Measurements from ENCODE around the gene ZDHHC8.

ZDHHC8 gene

GRCh38 chr22:20131597-20131858 lies at the start of gene ZDHHC8:
TSS of gene ZDHHC8 (plus strand) at chr22:20131804. CDS start at chr22:20131948, 144 bp downstream.
- Mint-ChIP-seq H3K27ac (ENCODE audit: low read depth) (no peak within 1 kb of the TSS), H3K27me3 (no peaks in the 10 kb centered on the region), H3K4me3 (peak within 1 kb of the TSS; percentile 68), H3K36me3 (ENCODE audit: insufficient read depth) (peaks cover 11% of the 10 kb centered on the region), H3K9me3 (no peaks in the 10 kb centered on the region), H3K4me1 (peaks cover 33% of the 10 kb centered on the region)
- DNase-seq (ENCODE audit: low spot score in 2 of 2) (no peak), ATAC-seq (replicated peaks; ENCODE audit: extremely low read depth, poor library complexity, severe bottlenecking) (peak; percentile 80)

- Mint-ChIP-seq H3K36me3 (ENCODE audit: insufficient read depth) (peaks cover 23% of the 10 kb centered on the region), H3K27ac (ENCODE audit: low read depth) (peak overlapping the region; percentile 26), H3K4me1 (peaks cover 71% of the 10 kb centered on the region), H3K4me3 (peak overlapping the region; percentile 40), H3K9me3 (no peaks in the 10 kb centered on the region), H3K27me3 (no peaks in the 10 kb centered on the region)
- DNase-seq (ENCODE audit: low spot score in 2 of 2) (no peak), ATAC-seq (replicated peaks; ENCODE audit: extremely low read depth, poor library complexity, severe bottlenecking) (no peak)
Measured at GRCh38 chr22:20083157-20083890, 48.3 kb upstream of the ZDHHC8 start.

- Mint-ChIP-seq H3K4me1 (peaks cover 78% of the 10 kb centered on the region), H3K36me3 (ENCODE audit: insufficient read depth) (peaks cover 27% of the 10 kb centered on the region), H3K27ac (ENCODE audit: low read depth) (peak overlapping the region; percentile 83), H3K4me3 (no peak overlapping the region), H3K27me3 (no peaks in the 10 kb centered on the region), H3K9me3 (no peaks in the 10 kb centered on the region)
- no peak for ATAC-seq (replicated peaks; ENCODE audit: extremely low read depth, poor library complexity, severe bottlenecking)
- no peak for DNase-seq (ENCODE audit: low spot score in 2 of 2)
Measured at GRCh38 chr22:20083891-20084546, 47.6 kb upstream of the ZDHHC8 start.

- peaks cover 86% of the 10 kb centered on the region for H3K4me1 Mint-ChIP-seq
- H3K4me3 Mint-ChIP-seq, result no peak overlapping the region
- peaks cover 32% of the 10 kb centered on the region for H3K36me3 Mint-ChIP-seq (ENCODE audit: insufficient read depth)
- peak overlapping the region; percentile 83 for H3K27ac Mint-ChIP-seq (ENCODE audit: low read depth)
- DNase-seq (ENCODE audit: low spot score in 2 of 2) (no peak), ATAC-seq (replicated peaks; ENCODE audit: extremely low read depth, poor library complexity, severe bottlenecking) (no peak)
- no peaks in the 10 kb centered on the region for H3K27me3 Mint-ChIP-seq
- no peaks in the 10 kb centered on the region for H3K9me3 Mint-ChIP-seq
Measured at GRCh38 chr22:20084547-20085413, 46.8 kb upstream of the ZDHHC8 start.

GRCh38 chr22:20085651-20086050 lies 46.0 kb upstream of the ZDHHC8 start:
- H3K4me3 Mint-ChIP-seq, result no peak overlapping the region
- peak overlapping the region; percentile 25 for H3K27ac Mint-ChIP-seq (ENCODE audit: low read depth)
- no peaks in the 10 kb centered on the region for H3K9me3 Mint-ChIP-seq
- ATAC-seq (replicated peaks; ENCODE audit: extremely low read depth, poor library complexity, severe bottlenecking) (no peak), DNase-seq (ENCODE audit: low spot score in 2 of 2) (no peak)
- peaks cover 94% of the 10 kb centered on the region for H3K4me1 Mint-ChIP-seq
- no peaks in the 10 kb centered on the region for H3K27me3 Mint-ChIP-seq
- peaks cover 38% of the 10 kb centered on the region for H3K36me3 Mint-ChIP-seq (ENCODE audit: insufficient read depth)

- peaks cover 42% of the 10 kb centered on the region for H3K36me3 Mint-ChIP-seq (ENCODE audit: insufficient read depth)
- ATAC-seq (replicated peaks; ENCODE audit: extremely low read depth, poor library complexity, severe bottlenecking) (no peak), DNase-seq (ENCODE audit: low spot score in 2 of 2) (no peak)
- H3K4me1 Mint-ChIP-seq, result peaks cover 94% of the 10 kb centered on the region
- no peaks in the 10 kb centered on the region for H3K9me3 Mint-ChIP-seq
- no peaks in the 10 kb centered on the region for H3K27me3 Mint-ChIP-seq
- peak overlapping the region; percentile 25 for H3K27ac Mint-ChIP-seq (ENCODE audit: low read depth)
- H3K4me3 Mint-ChIP-seq, result peak overlapping the region; percentile 78
Measured at GRCh38 chr22:20086101-20086599, 45.5 kb upstream of the ZDHHC8 start.

- Mint-ChIP-seq H3K4me1 (peaks cover 94% of the 10 kb centered on the region), H3K4me3 (peak overlapping the region; percentile 78), H3K27ac (ENCODE audit: low read depth) (no peak overlapping the region), H3K36me3 (ENCODE audit: insufficient read depth) (peaks cover 44% of the 10 kb centered on the region), H3K27me3 (no peaks in the 10 kb centered on the region), H3K9me3 (no peaks in the 10 kb centered on the region)
- ATAC-seq (replicated peaks; ENCODE audit: extremely low read depth, poor library complexity, severe bottlenecking) (no peak), DNase-seq (ENCODE audit: low spot score in 2 of 2) (no peak)
Measured at GRCh38 chr22:20086763-20087162, 44.8 kb upstream of the ZDHHC8 start.

GRCh38 chr22:20087319-20088262 lies 44.0 kb upstream of the ZDHHC8 start:
- peak overlapping the region; percentile 77 for H3K27ac Mint-ChIP-seq (ENCODE audit: low read depth)
- DNase-seq (ENCODE audit: low spot score in 2 of 2), result peak in 1 of 2 donors; percentile 44
- H3K27me3 Mint-ChIP-seq, result no peaks in the 10 kb centered on the region
- H3K36me3 Mint-ChIP-seq (ENCODE audit: insufficient read depth), result peaks cover 50% of the 10 kb centered on the region
- peak; percentile 63 for ATAC-seq (replicated peaks; ENCODE audit: extremely low read depth, poor library complexity, severe bottlenecking)
- no peaks in the 10 kb centered on the region for H3K9me3 Mint-ChIP-seq
- peaks cover 97% of the 10 kb centered on the region for H3K4me1 Mint-ChIP-seq
- peak overlapping the region; percentile 78 for H3K4me3 Mint-ChIP-seq

- Mint-ChIP-seq H3K27ac (ENCODE audit: low read depth) (peak overlapping the region; percentile 77), H3K36me3 (ENCODE audit: insufficient read depth) (peaks cover 55% of the 10 kb centered on the region)
Measured at GRCh38 chr22:20088263-20088648, 43.3 kb upstream of the ZDHHC8 start.

GRCh38 chr22:20089226-20089976 lies 42.2 kb upstream of the ZDHHC8 start:
- Mint-ChIP-seq H3K27ac (ENCODE audit: low read depth) (peak overlapping the region; percentile 71), H3K4me1 (peaks cover 86% of the 10 kb centered on the region), H3K27me3 (no peaks in the 10 kb centered on the region), H3K36me3 (ENCODE audit: insufficient read depth) (peaks cover 62% of the 10 kb centered on the region), H3K4me3 (peak overlapping the region; percentile 74), H3K9me3 (no peaks in the 10 kb centered on the region)
- no peak for DNase-seq (ENCODE audit: low spot score in 2 of 2)
- no peak for ATAC-seq (replicated peaks; ENCODE audit: extremely low read depth, poor library complexity, severe bottlenecking)

More at GRCh38 chr22:20088263-20088648, 43.3 kb upstream of the ZDHHC8 start:
- peak overlapping the region; percentile 78 for H3K4me3 Mint-ChIP-seq
- peaks cover 91% of the 10 kb centered on the region for H3K4me1 Mint-ChIP-seq
- no peak for DNase-seq (ENCODE audit: low spot score in 2 of 2)
- H3K9me3 Mint-ChIP-seq, result no peaks in the 10 kb centered on the region
- no peak for ATAC-seq (replicated peaks; ENCODE audit: extremely low read depth, poor library complexity, severe bottlenecking)
- H3K27me3 Mint-ChIP-seq, result no peaks in the 10 kb centered on the region

GRCh38 chr22:20089977-20090729 lies 41.5 kb upstream of the ZDHHC8 start:
- H3K4me1 Mint-ChIP-seq, result peaks cover 78% of the 10 kb centered on the region
- H3K9me3 Mint-ChIP-seq, result no peaks in the 10 kb centered on the region
- H3K36me3 Mint-ChIP-seq (ENCODE audit: insufficient read depth), result peaks cover 62% of the 10 kb centered on the region
- peak overlapping the region; percentile 74 for H3K4me3 Mint-ChIP-seq
- no peaks in the 10 kb centered on the region for H3K27me3 Mint-ChIP-seq
- ATAC-seq (replicated peaks; ENCODE audit: extremely low read depth, poor library complexity, severe bottlenecking) (no peak), DNase-seq (ENCODE audit: low spot score in 2 of 2) (no peak)
- H3K27ac Mint-ChIP-seq (ENCODE audit: low read depth), result peak overlapping the region; percentile 94

Data from central memory CD8-positive, alpha-beta T cell (primary cell).